Osteocyte (in vitro differentiated cells): ENCODE data around the gene DAPK1. TPM values are rescaled to one million over a fixed set of nuclear protein-coding genes. Genes with fewer than 3 reads are reported as not detected.
A peak's percentile ranks its signal among the peaks of the same experiment; 100 is the strongest.

Experiments
- DNase-seq: peaks from one replicate; pipeline ENCODE4 v3.0.0; 2021; ENCODE audit warnings: mixed read lengths; ENCODE audit not compliant: unreplicated experiment; ENCODE audit errors: extremely low spot score
- H3K27ac Mint-ChIP-seq: one replicate; pipeline ENCODE4 v1.8.0; 2021; ENCODE audit warnings: mild to moderate bottlenecking, mixed read lengths; ENCODE audit not compliant: unreplicated experiment
- H3K27me3 Mint-ChIP-seq: one replicate; pipeline ENCODE4 v1.8.0; 2021; ENCODE audit warnings: mixed read lengths; ENCODE audit not compliant: unreplicated experiment
- H3K36me3 Mint-ChIP-seq: one replicate; pipeline ENCODE4 v1.8.0; 2021; ENCODE audit warnings: mixed read lengths; ENCODE audit not compliant: unreplicated experiment
- H3K4me1 Mint-ChIP-seq: one replicate; pipeline ENCODE4 v1.8.0; 2021; ENCODE audit warnings: mixed read lengths; ENCODE audit not compliant: unreplicated experiment
- H3K4me3 Mint-ChIP-seq: one replicate; pipeline ENCODE4 v1.8.0; 2021; ENCODE audit warnings: mild to moderate bottlenecking, moderate library complexity, mixed read lengths; ENCODE audit not compliant: unreplicated experiment
- H3K9me3 Mint-ChIP-seq: one replicate; pipeline ENCODE4 v1.8.0; 2021; ENCODE audit warnings: mixed read lengths; ENCODE audit not compliant: unreplicated experiment
- total RNA-seq: library from RNA; stranded (reverse); gene quantifications from 2 replicates; pipeline ENCODE4 v1.2.1, GENCODE V29; 2021
- TF ChIP-seq, protein P1 (sequence below): fragments of 200-600 bp; sonication (generic); IDR thresholded peaks from 2 replicates; pipeline ENCODE4 v1.5.0; 2021; ENCODE audit warnings: antibody characterized with exemption, mild to moderate bottlenecking, moderate library complexity

Gene DAPK1
- total RNA-seq, 1 donor from 2014 or later, result 304 TPM

DNA sequence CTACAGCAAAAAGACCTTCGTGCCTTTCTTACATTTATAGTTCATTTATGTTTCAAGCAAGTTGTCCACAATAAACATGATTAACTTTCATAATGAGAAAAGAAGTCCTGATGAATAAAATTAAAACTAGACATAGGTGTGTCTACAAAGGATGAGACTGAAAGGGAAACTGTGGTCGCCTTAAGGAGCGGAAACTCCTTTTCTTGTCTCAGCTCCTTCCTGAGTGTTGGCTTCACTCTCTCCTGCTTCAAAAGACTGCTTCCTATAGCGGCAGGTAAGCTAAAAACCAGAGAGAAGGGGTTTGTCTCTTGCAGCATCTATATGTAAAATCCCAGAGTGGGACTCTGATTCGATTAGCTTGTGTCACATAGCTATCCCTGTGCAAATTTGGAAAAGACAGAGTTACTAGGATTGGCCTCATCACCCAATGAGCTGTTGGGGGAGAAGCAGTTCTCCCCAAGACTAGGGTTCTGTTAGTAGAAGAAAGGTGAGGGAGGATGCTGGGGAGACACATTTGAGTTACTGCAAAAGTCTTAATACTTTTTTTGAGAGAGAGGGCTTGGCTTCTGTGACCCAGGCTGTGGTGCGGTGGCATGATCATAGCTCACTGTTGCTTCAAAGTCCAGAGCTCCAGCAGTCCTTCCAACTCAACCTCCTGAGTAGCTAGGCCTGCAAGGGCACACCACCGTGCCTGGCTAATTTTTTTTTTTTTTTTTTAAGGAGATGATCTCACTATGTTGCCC is 211.5 kb downstream of the DAPK1 start:
- Mint-ChIP-seq H3K36me3 (peaks cover 36% of the 10 kb centered on the region), H3K4me1 (peaks cover 68% of the 10 kb centered on the region), H3K9me3 (no peaks in the 10 kb centered on the region), H3K27ac (peak overlapping the region; percentile 44), H3K4me3 (no peak overlapping the region), H3K27me3 (no peaks in the 10 kb centered on the region)
- DNase-seq, result no peak
- TF ChIP-seq, protein P1, sequence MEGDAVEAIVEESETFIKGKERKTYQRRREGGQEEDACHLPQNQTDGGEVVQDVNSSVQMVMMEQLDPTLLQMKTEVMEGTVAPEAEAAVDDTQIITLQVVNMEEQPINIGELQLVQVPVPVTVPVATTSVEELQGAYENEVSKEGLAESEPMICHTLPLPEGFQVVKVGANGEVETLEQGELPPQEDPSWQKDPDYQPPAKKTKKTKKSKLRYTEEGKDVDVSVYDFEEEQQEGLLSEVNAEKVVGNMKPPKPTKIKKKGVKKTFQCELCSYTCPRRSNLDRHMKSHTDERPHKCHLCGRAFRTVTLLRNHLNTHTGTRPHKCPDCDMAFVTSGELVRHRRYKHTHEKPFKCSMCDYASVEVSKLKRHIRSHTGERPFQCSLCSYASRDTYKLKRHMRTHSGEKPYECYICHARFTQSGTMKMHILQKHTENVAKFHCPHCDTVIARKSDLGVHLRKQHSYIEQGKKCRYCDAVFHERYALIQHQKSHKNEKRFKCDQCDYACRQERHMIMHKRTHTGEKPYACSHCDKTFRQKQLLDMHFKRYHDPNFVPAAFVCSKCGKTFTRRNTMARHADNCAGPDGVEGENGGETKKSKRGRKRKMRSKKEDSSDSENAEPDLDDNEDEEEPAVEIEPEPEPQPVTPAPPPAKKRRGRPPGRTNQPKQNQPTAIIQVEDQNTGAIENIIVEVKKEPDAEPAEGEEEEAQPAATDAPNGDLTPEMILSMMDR, result no peak

DNA sequence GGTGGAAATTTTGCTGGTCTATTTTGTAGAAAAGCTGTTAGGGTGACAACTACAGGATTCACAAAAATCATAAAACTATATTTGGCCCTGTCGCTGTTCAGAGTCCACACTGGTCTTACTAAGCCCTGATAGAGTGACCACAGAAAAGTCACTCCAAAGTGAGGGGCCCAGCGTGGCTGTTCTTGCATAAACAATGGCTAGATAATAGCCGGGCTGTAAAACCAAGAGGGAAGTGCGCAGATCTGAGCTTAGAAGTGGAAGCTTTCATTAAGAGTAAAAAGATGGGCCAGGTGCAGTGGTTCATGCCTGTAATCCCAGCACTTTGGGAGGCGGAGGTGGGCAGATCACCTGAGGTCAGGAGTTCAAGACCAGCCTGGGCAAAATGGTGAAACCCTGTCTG is 212.8 kb downstream of the DAPK1 start:
- Mint-ChIP-seq H3K27ac (peak overlapping the region; percentile 100), H3K27me3 (no peaks in the 10 kb centered on the region), H3K4me1 (peaks cover 72% of the 10 kb centered on the region), H3K9me3 (no peaks in the 10 kb centered on the region), H3K4me3 (no peak overlapping the region), H3K36me3 (peaks cover 29% of the 10 kb centered on the region)
- TF ChIP-seq, protein P1, result no peak
- no peak for DNase-seq

DNA sequence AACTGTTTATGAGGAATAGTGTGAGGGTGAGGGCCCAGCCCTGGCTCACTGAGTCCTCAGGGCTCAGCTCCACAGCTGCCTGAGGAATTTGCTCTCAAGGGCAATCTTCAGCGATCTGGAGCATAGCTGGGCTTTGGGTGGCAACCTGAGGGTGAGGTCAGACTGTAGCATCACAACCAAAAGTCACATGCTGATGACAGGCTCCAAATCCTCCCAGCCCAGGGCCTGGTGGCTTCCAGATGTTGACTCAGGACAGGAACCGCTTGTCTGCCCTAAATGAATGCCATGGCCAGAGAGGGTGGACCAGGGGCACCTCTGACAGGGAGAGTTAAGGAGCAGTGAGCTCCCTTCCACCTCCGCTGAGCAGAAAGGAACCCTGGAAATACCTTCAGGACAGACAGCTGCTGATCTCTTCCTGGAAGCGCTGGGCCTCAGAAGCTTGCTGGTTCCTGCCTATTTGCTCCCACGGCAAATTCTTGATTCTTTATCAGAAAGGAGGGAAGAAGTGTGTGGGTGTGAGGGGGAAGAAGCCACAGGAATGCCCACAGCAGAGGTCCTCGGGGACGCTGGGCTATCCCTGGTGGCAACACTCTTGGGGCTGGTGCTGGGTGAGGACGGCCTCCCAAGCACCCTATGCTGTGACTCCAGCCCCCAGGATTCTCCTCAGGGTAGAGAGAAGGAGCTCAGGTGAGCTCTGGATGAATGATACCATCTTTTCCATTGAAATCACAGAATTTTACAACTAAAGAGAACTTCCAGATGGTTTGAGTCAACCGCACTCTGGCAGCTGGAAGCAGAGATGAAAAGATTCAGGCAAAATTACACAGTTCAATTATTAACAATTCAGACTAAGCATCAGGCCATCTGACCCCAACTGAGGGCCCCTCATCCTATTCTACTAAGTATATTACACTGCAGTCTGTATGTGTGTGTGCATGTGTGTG is 214.5 kb downstream of the DAPK1 start:
- no peaks in the 10 kb centered on the region for H3K9me3 Mint-ChIP-seq
- no peak for DNase-seq
- TF ChIP-seq, protein P1, result no peak
- no peaks in the 10 kb centered on the region for H3K27me3 Mint-ChIP-seq
- no peak overlapping the region for H3K4me3 Mint-ChIP-seq
- H3K36me3 Mint-ChIP-seq, result peaks cover 18% of the 10 kb centered on the region
- peaks cover 84% of the 10 kb centered on the region for H3K4me1 Mint-ChIP-seq
- H3K27ac Mint-ChIP-seq, result peak overlapping the region; percentile 100

DNA sequence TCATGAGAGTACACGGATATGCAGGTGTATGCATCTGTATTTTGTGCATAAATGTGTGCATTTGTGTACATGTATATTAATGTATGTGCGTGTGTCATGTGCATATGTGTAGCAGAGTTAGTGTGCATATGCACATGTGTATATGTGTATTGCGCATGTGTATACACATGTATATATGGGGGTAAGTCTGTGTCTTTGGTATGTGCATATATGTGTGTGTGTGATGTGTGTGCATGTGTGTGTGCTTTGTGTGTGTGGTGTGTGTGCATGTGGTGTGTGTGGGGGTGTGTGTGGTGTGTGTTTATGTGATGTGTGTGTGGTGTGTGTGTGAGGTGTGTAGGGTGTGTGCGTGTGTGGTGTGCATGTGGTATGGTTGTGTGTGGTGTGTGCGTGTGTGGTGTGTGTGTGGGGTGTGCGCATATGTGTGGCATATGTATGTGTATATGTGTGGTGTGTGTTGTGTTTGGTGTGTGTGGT is 215.2 kb downstream of the DAPK1 start:
- peak overlapping the region; percentile 100 for H3K27ac Mint-ChIP-seq

More for the DNA sequence above, 215.2 kb downstream of the DAPK1 start:
- Mint-ChIP-seq H3K36me3 (peaks cover 12% of the 10 kb centered on the region), H3K9me3 (no peaks in the 10 kb centered on the region), H3K4me1 (peaks cover 81% of the 10 kb centered on the region), H3K4me3 (peak overlapping the region; percentile 71), H3K27me3 (no peaks in the 10 kb centered on the region)
- no peak for DNase-seq
- TF ChIP-seq, protein P1, result no peak
